H1 (cell line): Measurements from ENCODE around the gene RPUSD2. TPM values are rescaled to one million over a fixed set of nuclear protein-coding genes. Genes with fewer than 3 reads are reported as not detected.

Source experiments
- CHD2 ChIP-seq: IDR thresholded peaks from 2 replicates; pipeline ENCODE4 v1.6.1; 2012; ENCODE audit warnings: low read length, improper control_type of control experiment
- GTF2F1 ChIP-seq: IDR thresholded peaks from 2 replicates; pipeline ENCODE4 v1.6.1; 2012; ENCODE audit warnings: low read depth, low read length, improper control_type of control experiment, borderline replicate concordance
- MAX ChIP-seq: IDR thresholded peaks from 2 replicates; pipeline ENCODE4 v1.6.1; 2012; ENCODE audit warnings: inconsistent platforms
- SIN3A ChIP-seq, 2 experiments: IDR thresholded peaks in 1 of 2; conservative IDR thresholded peaks in 1 of 2; 2 replicates each; pipeline ENCODE4 v1.6.1; 2011 to 2012; ENCODE audit warnings: low read length in 2 of 2, improper control_type of control experiment in 1 of 2, low read depth in 1 of 2, mild to moderate bottlenecking in 1 of 2
- polyA plus RNA-seq, 7 experiments: library from polyadenylated mRNA; depleted of rRNA in 3 of 7; stranded (reverse) in 5 of 7; unstranded in 2 of 7; fragments of >200 nt in 5 of 7; fragments of 200-250 nt in 2 of 7; gene quantifications; 1 replicate in 5 of 7; 2 replicates in 1 of 7; 4 replicates in 1 of 7; pipeline versions ENCODE4 v1.2.1 to v1.2.3, GENCODE V29; 2011 to 2013; ENCODE audit warnings: missing spikeins in 2 of 7, mixed read lengths in 2 of 7
- total RNA-seq: library from RNA; stranded (reverse); fragmentation: NEBNext Ultra II Directional; extraction: Animal tissue kit (Norgen Biotek cat#: 25700); gene quantifications from 2 replicates; pipeline ENCODE4 v1.2.1, GENCODE V29; 2021

Gene RPUSD2
- total and polyA plus RNA-seq, 2 of the 8 experiments (the other 6 are each of a cell fraction or from before 2014, with no cell fraction given), result 14.5 to 28.5 TPM

- TF ChIP-seq MAX (no peak), GTF2F1 (no peak), SIN3A (conservative IDR thresholded peaks at IDR 0.05 in 1 of 2, IDR thresholded peaks at IDR 0.05 in 1 of 2; ENCODE audit: low read depth in 1 of 2, low read length in 2 of 2) (no peak), CHD2 (no peak)
Observed at GRCh38 chr15:40595219-40595618, 26.1 kb downstream of the RPUSD2 start (continued).
